Activated gamma-delta T cell (primary cell): ENCODE results near the gene OR8S1.

Experiments used
- DNase-seq: peaks from one replicate; lab custom pipeline; 2025; lab: John Stamatoyannopoulos, UW

Gene OR8S1

GRCh38 chr12:48556631-48557030 lies 31.2 kb downstream of the OR8S1 start:
- no peak for DNase-seq

- DNase-seq = no peak
These were observed 32.5 kb downstream of the OR8S1 start for GRCh38 chr12:48557919-48558318.

GRCh38 chr12:48567731-48568130 lies 42.3 kb downstream of the OR8S1 start:
- no peak for DNase-seq

- DNase-seq = no peak
These were observed 44.5 kb downstream of the OR8S1 start, which contains the start of gene LALBA for GRCh38 chr12:48569946-48570345. TSS of gene LALBA (minus strand) at chr12:48570046. CDS start at chr12:48570020, 26 bp downstream.

GRCh38 chr12:48572326-48572725 lies 46.9 kb downstream of the OR8S1 start:
- no peak for DNase-seq
